ENCODE data around the gene TIGAR. TPM values are rescaled to one million over a fixed set of nuclear protein-coding genes. Genes with fewer than 3 reads are reported as not detected.

Gene TIGAR, protein sequence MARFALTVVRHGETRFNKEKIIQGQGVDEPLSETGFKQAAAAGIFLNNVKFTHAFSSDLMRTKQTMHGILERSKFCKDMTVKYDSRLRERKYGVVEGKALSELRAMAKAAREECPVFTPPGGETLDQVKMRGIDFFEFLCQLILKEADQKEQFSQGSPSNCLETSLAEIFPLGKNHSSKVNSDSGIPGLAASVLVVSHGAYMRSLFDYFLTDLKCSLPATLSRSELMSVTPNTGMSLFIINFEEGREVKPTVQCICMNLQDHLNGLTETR
- 12.4 and 18.6 TPM in 2 replicates for total RNA-seq

DNA sequence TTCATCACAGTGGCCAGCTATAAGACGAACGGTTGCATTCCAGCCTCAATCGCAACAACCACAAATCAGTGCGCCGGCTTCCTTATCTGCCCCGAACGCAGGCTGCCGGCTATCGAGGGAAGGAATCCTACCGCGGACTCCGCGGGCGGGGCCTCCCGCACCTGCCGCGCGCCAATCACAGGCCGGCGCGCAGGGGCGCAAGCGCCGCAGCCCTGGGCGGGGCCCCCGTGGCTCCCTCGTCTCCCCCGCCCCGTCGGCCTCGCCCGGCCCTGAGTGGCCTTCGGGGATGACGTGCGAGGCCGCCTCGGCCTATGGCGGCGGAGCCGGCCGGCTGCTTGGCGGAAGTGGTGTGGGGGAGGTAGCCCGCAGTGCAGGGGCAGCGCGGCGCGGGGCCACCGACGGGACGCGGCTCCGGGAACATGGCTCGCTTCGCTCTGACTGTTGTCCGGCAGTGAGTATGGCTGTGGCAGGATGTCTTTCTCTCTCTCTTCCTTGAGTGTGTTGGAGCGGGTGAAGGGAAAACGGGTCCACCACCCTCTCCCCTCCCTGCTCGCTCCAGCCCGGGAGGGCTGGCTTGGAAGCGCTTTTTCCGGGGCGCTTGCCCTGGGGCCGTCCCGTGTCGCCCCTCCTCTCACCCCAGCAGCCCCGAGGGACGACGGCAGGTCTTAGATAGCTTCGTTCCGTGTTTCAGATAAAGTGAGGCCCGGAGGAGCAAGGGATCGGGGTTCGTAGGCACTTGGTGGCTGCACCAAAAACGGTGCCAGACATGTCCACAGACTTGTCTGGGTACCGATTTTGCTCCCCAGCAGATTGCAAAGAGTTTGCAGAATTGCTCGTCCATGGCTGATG, at the start of gene TIGAR:
Gene TIGAR, plus strand, starts transcription at position 361 of the 849 bp plus-strand sequence. Its CDS starts 59 bp downstream, at position 420.

DNA sequence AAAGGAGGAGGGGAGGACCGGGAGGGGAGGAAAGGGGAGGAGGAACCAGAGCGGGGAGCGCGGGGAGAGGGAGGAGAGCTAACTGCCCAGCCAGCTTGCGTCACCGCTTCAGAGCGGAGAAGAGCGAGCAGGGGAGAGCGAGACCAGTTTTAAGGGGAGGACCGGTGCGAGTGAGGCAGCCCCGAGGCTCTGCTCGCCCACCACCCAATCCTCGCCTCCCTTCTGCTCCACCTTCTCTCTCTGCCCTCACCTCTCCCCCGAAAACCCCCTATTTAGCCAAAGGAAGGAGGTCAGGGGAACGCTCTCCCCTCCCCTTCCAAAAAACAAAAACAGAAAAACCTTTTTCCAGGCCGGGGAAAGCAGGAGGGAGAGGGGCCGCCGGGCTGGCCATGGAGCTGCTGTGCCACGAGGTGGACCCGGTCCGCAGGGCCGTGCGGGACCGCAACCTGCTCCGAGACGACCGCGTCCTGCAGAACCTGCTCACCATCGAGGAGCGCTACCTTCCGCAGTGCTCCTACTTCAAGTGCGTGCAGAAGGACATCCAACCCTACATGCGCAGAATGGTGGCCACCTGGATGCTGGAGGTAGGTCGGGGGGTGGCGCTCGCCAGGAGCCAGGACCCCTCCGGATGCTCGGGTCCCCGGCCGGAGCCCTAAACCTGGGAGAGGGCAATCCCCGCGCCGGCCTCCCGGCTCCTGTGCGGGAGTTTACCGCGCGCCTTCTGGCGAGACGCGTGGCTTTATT, 47.2 kb upstream of the TIGAR start, which contains the start of gene CCND2:
Gene CCND2, plus strand, starts transcription at position 111 of the 744 bp plus-strand sequence. Its CDS starts 279 bp downstream, at position 390.

DNA sequence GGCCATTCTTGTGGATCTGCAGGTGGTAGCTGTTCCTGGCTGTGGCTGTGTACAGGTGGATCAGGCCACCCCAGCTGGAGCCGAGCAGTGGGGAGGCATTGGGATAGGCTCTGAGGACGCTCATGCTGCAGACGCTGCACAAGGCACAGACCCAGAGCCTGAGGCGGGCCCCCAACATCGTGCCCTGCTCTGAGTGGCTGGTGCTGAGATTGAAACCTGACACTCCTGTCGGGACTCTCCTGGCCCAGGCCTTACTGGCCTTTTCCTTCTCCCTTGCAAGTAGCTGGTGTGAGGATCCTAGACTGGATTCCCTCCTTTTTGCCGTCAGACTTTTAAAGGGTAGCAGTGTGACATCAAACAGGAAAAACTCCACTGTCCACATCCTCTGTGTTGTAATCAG, 58.4 kb downstream of the TIGAR start, which contains the start of gene FGF23:
Gene FGF23, minus strand, starts transcription at position 308 of the 400 bp plus-strand sequence. Its CDS starts 130 bp downstream, at position 178.

Other genes starting within 250 kb of the TIGAR start
- gene CCND2, start 47.5 kb upstream of the TIGAR start, total RNA-seq = 12.8 and 73.9 TPM in 2 replicates
- gene FGF23, start 58.5 kb downstream of the TIGAR start, total RNA-seq = under 0.01 TPM in 1 of 2 replicates, not detected in the other
- gene FGF6, start 124.6 kb downstream of the TIGAR start, total RNA-seq = not detected in 2 replicates
- 7.3 and 27.4 TPM in 2 replicates for gene RAD51AP1, start 217.7 kb downstream of the TIGAR start, total RNA-seq
- 28.6 and 37.8 TPM in 2 replicates for gene DYRK4, start 241.0 kb downstream of the TIGAR start, total RNA-seq

All from regular cardiac myocyte (primary cell).